GM21576 (cell line): ENCODE measurements around the gene USP27X.

Source experiments
- ATAC-seq: cut with Tn5 transposase; IDR thresholded peaks from one replicate; pipeline ENCODE4 v1.9.1; 2021; ENCODE audit warnings: mild to moderate bottlenecking, moderate library complexity; ENCODE audit not compliant: unreplicated experiment

Gene USP27X

GRCh38 chrX:49878834-49879655 lies at the start of gene USP27X:
USP27X (plus strand) TSS chrX:49879484; CDS start chrX:49880308, 824 bp downstream.
- ATAC-seq: peak; percentile 77

- ATAC-seq: no peak
These were observed 40.9 kb upstream of the USP27X start for GRCh38 chrX:49838374-49838773.

GRCh38 chrX:49840679-49841078 lies 38.6 kb upstream of the USP27X start:
- ATAC-seq: no peak

- no peak for ATAC-seq
These were observed 36.7 kb upstream of the USP27X start for GRCh38 chrX:49842621-49843020.

GRCh38 chrX:49844611-49845010 lies 34.7 kb upstream of the USP27X start:
- ATAC-seq: no peak

GRCh38 chrX:49845701-49846403 lies 33.4 kb upstream of the USP27X start:
- ATAC-seq: no peak

GRCh38 chrX:49846522-49846921 lies 32.8 kb upstream of the USP27X start:
- no peak for ATAC-seq

- ATAC-seq: no peak
These were observed 31.0 kb upstream of the USP27X start for GRCh38 chrX:49848275-49848674.

- no peak for ATAC-seq
These were observed 29.3 kb upstream of the USP27X start for GRCh38 chrX:49850028-49850427.

GRCh38 chrX:49853661-49854060 lies 25.6 kb upstream of the USP27X start:
- no peak for ATAC-seq

- ATAC-seq: no peak
These were observed 22.5 kb upstream of the USP27X start for GRCh38 chrX:49856819-49857218.

GRCh38 chrX:49858341-49858740 lies 20.9 kb upstream of the USP27X start:
- no peak for ATAC-seq

GRCh38 chrX:49859491-49859890 lies 19.8 kb upstream of the USP27X start:
- no peak for ATAC-seq

GRCh38 chrX:49860867-49861535 lies 18.3 kb upstream of the USP27X start:
- ATAC-seq: no peak

- ATAC-seq: no peak
These were observed 17.2 kb upstream of the USP27X start for GRCh38 chrX:49862093-49862492.

- no peak for ATAC-seq
These were observed 10.5 kb upstream of the USP27X start for GRCh38 chrX:49868739-49869138.

- peak; percentile 36 for ATAC-seq
These were observed 2.5 kb upstream of the USP27X start for GRCh38 chrX:49876750-49877149.

GRCh38 chrX:49877397-49878101 lies 1.7 kb upstream of the USP27X start:
- ATAC-seq: no peak

GRCh38 chrX:49878128-49878833 lies 1.0 kb upstream of the USP27X start:
- ATAC-seq: no peak

GRCh38 chrX:49879656-49880277 lies 483 bp downstream of the USP27X start:
- no peak for ATAC-seq
